Measurements from ENCODE around the gene TAOK1. TPM values are rescaled to one million over a fixed set of nuclear protein-coding genes. Genes with fewer than 3 reads are reported as not detected.

The TAOK1 gene
- total RNA-seq, 4 donors from 2014 or later, result 24.6 to 102 (median 64.9) TPM

DNA sequence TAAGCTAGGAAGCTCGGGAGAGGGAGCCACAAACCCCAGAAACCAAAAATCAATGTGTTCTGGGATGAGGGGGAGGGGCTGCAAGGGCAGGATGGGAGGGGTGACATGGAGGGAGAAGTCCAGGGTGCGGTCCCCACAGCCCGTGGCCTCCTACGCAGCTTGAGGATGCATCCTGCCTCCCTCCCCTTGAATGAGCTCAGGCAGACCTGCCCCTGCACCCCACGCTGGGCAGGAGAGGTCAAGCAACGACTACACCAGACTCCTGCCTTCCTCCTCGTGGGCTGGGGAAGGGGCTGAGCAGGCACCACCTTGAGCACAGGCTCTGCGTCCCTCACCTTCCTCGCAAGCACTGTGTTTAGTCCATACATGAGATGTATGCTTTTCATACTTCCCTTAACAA lies 206.6 kb downstream of the TAOK1 start:
- Histone ChIP-seq H3K27ac (no peak overlapping the region), H3K4me1 (peaks cover 0 to 16% of the 10 kb centered on the region in 2 donors), H3K9me3 (no peaks in the 10 kb centered on the region), H3K4me3 (no peak overlapping the region), H3K27me3 (no peaks in the 10 kb centered on the region), H3K36me3 (no peaks in the 10 kb centered on the region)
- TF ChIP-seq, protein P1, sequence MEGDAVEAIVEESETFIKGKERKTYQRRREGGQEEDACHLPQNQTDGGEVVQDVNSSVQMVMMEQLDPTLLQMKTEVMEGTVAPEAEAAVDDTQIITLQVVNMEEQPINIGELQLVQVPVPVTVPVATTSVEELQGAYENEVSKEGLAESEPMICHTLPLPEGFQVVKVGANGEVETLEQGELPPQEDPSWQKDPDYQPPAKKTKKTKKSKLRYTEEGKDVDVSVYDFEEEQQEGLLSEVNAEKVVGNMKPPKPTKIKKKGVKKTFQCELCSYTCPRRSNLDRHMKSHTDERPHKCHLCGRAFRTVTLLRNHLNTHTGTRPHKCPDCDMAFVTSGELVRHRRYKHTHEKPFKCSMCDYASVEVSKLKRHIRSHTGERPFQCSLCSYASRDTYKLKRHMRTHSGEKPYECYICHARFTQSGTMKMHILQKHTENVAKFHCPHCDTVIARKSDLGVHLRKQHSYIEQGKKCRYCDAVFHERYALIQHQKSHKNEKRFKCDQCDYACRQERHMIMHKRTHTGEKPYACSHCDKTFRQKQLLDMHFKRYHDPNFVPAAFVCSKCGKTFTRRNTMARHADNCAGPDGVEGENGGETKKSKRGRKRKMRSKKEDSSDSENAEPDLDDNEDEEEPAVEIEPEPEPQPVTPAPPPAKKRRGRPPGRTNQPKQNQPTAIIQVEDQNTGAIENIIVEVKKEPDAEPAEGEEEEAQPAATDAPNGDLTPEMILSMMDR (IDR thresholded peaks at IDR 0.05), result no peak
- TF ChIP-seq POLR2A (IDR thresholded peaks at IDR 0.05), result no peak
- DNase-seq, result peak in 1 of 2 donors; percentile 36
- intact Hi-C loops (cut with DNase I; ENCODE audit: low total_unique reads), result no loop called here

DNA sequence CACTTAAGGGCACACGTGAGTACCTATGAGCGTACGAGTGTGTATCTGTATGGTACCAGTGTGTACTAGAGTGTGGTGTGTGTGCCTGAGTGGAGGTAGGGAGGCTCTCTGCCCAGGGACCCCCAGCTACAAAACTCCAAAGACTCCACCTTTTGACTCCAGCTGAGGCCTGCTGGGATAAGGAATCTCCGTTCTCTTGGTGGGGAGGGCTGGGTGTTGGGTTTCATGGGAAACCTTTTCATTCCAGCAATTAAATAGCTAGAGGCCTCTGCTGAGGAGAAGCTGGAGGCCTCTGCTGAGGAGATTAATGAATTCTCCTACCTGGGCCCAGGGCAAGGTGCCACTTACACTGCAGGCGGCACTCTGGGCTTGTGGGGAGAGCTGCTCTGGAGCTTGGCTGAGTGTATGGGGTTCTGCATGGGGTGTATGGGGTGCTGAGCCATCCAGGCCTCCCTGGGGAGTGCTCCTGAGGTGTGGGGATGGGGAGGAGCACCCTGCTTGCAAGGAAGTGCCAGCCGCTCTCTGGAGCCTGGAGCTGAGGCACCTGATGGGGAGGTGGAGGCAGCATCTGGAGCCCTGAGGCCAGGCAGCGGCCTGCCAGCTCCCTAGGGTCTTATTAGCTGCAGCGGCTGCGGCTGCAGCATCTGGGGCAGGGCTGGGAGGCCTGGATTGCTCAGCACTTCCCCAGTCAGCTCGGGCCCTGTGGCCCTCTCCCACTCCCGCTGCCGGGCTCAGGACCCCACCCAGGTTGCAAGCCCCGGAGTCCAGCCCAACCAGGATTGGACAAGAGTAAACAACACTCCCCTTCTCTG lies 207.4 kb downstream of the TAOK1 start:
- intact Hi-C loops (cut with DNase I; ENCODE audit: low total_unique reads), result no loop called here
- Histone ChIP-seq H3K27me3 (no peaks in the 10 kb centered on the region), H3K4me3 (no peak overlapping the region), H3K4me1 (peaks cover 0 to 8% of the 10 kb centered on the region in 2 donors), H3K27ac (peak overlapping the region in 1 of 2 donors; percentile 7), H3K36me3 (no peaks in the 10 kb centered on the region), H3K9me3 (no peaks in the 10 kb centered on the region)
- peak in 1 of 2 donors; percentile 16 for DNase-seq
- TF ChIP-seq POLR2A (IDR thresholded peaks at IDR 0.05), result no peak
- TF ChIP-seq, protein P1 (IDR thresholded peaks at IDR 0.05), result no peak

Small RNA genes within 50 kb of the gene (small RNA-seq; reads per million reads assigned to genes)
- not detected for gene RNU4-34P
- gene RNU6-1034P, result not detected
- gene RNU6-711P, result not detected

Other genes with a start within 250 kb of the TAOK1 start
- gene MYO18A, start 210.0 kb upstream of the TAOK1 start, total RNA-seq, result 100 to 1,000 TPM in 1 of 4 donors, 10 to 100 TPM in 3; 33.2 to 104 (median 59.3) TPM
- not detected for gene CRYBA1, start 143.5 kb upstream of the TAOK1 start, total RNA-seq
- 10 to 100 TPM; 15.6 to 62.4 (median 38.7) TPM for gene NUFIP2, start 96.2 kb upstream of the TAOK1 start, total RNA-seq
- 10 to 100 TPM in 1 of 4 donors, 1 to 10 TPM in 2, under 1 TPM in 1; 0.26 to 11.4 (median 4.4) TPM for gene ABHD15, start 176.7 kb downstream of the TAOK1 start, total RNA-seq
- 10 to 100 TPM; 35.6 to 50.3 (median 45.1) TPM for gene TP53I13, start 178.3 kb downstream of the TAOK1 start, total RNA-seq
- 10 to 100 TPM; 13.1 to 75.0 (median 22.9) TPM for gene GIT1, start 199.3 kb downstream of the TAOK1 start, total RNA-seq
- 10 to 100 TPM in 3 of 4 donors, 1 to 10 TPM in 1; 2.8 to 17.0 (median 12.7) TPM for gene ANKRD13B, start 202.8 kb downstream of the TAOK1 start, total RNA-seq
- 1 to 10 TPM; 3.8 to 7.8 (median 5.1) TPM for gene CORO6, start 232.5 kb downstream of the TAOK1 start, total RNA-seq

Measured in uterus (tissue), 4 donors.